Measurements from ENCODE around the gene ELL. TPM values are rescaled to one million over a fixed set of nuclear protein-coding genes. Genes with fewer than 3 reads are reported as not detected.
A peak's percentile ranks its signal among the peaks of the same experiment; 100 is the strongest.

The ELL gene
- total RNA-seq, 1 donor from 2014 or later = 11.6 TPM

GRCh38 chr19:18426416-18426767, 95.5 kb downstream of the ELL start:
- Mint-ChIP-seq H3K9me3 (ENCODE audit: unreplicated experiment) (peaks cover 15% of the 10 kb centered on the region), H3K27me3 (ENCODE audit: unreplicated experiment) (peaks cover 9% of the 10 kb centered on the region), H3K4me3 (ENCODE audit: unreplicated experiment) (no peak overlapping the region), H3K4me1 (ENCODE audit: low read depth, unreplicated experiment) (peaks cover 23% of the 10 kb centered on the region), H3K27ac (ENCODE audit: unreplicated experiment) (no peak overlapping the region), H3K36me3 (ENCODE audit: unreplicated experiment) (no peaks in the 10 kb centered on the region)
- DNase-seq = no peak
- TF ChIP-seq CTCF (IDR thresholded peaks at IDR 0.05; ENCODE audit: partially characterized antibody, unreplicated experiment) = no peak

- peak overlapping the region; percentile 49 for H3K4me3 Mint-ChIP-seq (ENCODE audit: unreplicated experiment)
- peaks cover 10% of the 10 kb centered on the region for H3K27me3 Mint-ChIP-seq (ENCODE audit: unreplicated experiment)
- TF ChIP-seq CTCF (IDR thresholded peaks at IDR 0.05; ENCODE audit: partially characterized antibody, unreplicated experiment) = no peak
- H3K9me3 Mint-ChIP-seq (ENCODE audit: unreplicated experiment) = peaks cover 16% of the 10 kb centered on the region
- no peaks in the 10 kb centered on the region for H3K36me3 Mint-ChIP-seq (ENCODE audit: unreplicated experiment)
- peak overlapping the region; percentile 52 for H3K27ac Mint-ChIP-seq (ENCODE audit: unreplicated experiment)
- H3K4me1 Mint-ChIP-seq (ENCODE audit: low read depth, unreplicated experiment) = peaks cover 25% of the 10 kb centered on the region
- DNase-seq = no peak
Observed at GRCh38 chr19:18425515-18426415, 96.1 kb downstream of the ELL start.

GRCh38 chr19:18424890-18425514, 96.9 kb downstream of the ELL start:
- no peaks in the 10 kb centered on the region for H3K36me3 Mint-ChIP-seq (ENCODE audit: unreplicated experiment)
- peaks cover 11% of the 10 kb centered on the region for H3K27me3 Mint-ChIP-seq (ENCODE audit: unreplicated experiment)
- peaks cover 25% of the 10 kb centered on the region for H3K4me1 Mint-ChIP-seq (ENCODE audit: low read depth, unreplicated experiment)
- H3K9me3 Mint-ChIP-seq (ENCODE audit: unreplicated experiment) = peaks cover 22% of the 10 kb centered on the region
- no peak overlapping the region for H3K4me3 Mint-ChIP-seq (ENCODE audit: unreplicated experiment)
- peak overlapping the region; percentile 28 for H3K27ac Mint-ChIP-seq (ENCODE audit: unreplicated experiment)
- no peak for TF ChIP-seq CTCF (IDR thresholded peaks at IDR 0.05; ENCODE audit: partially characterized antibody, unreplicated experiment)
- DNase-seq = no peak

- DNase-seq = no peak
- Mint-ChIP-seq H3K27ac (ENCODE audit: unreplicated experiment) (no peak overlapping the region), H3K27me3 (ENCODE audit: unreplicated experiment) (peaks cover 11% of the 10 kb centered on the region), H3K36me3 (ENCODE audit: unreplicated experiment) (no peaks in the 10 kb centered on the region), H3K4me3 (ENCODE audit: unreplicated experiment) (peak overlapping the region; percentile 59), H3K9me3 (ENCODE audit: unreplicated experiment) (peaks cover 22% of the 10 kb centered on the region), H3K4me1 (ENCODE audit: low read depth, unreplicated experiment) (peaks cover 25% of the 10 kb centered on the region)
- no peak for TF ChIP-seq CTCF (IDR thresholded peaks at IDR 0.05; ENCODE audit: partially characterized antibody, unreplicated experiment)
Observed at GRCh38 chr19:18424122-18424889, 97.6 kb downstream of the ELL start.

All from glutamatergic neuron (in vitro differentiated cells).